HG03039 (cell line): ENCODE results near the gene LHB.

Experiments
- ATAC-seq: cut with Tn5 transposase; IDR thresholded peaks from one replicate; pipeline ENCODE4 v1.9.1; 2021; ENCODE audit warnings: mild to moderate bottlenecking, moderate library complexity; ENCODE audit not compliant: unreplicated experiment

LHB gene

GRCh38 chr19:48986211-48986610 is 30.7 kb downstream of the LHB start:
- no peak for ATAC-seq

DNA sequence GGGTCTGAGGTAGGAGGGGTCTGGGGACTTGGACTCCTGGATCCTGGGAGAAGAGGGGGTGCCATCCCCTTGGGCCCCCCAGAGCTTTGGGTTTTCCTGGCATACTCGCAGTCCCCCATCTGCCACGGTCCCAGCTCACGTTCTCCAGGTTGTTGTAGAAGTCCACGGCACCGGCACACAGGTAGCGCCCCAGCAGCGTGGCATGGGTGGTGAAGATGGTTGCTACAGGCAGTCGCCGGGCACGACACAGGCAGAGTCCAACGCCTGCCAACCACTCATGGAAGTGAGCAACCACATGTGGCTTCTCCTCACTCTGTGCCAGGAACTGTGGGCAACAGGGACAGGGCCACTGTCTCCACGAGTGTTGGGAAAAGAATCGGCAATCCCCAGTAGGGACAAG is 31.2 kb downstream of the LHB start:
- ATAC-seq: no peak

DNA sequence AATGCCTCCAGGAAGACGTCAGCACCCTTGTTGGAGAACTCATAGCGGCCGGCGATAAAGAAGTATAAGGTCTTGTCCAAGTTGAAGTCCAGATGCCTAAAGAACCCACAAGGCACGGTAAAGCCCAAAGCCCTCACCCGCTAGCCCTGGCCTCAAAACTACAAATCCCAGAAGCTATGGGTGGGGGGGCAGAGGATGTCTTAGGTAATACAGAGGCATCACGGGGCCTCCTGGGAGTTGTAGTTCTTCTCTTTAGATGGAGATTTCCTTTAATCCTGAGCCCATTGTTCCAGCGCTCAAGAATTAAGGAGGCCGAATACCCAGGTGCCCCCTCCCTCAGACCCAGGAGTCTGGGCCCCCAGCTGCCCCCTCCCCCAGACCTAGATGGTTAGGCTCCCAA is 34.6 kb downstream of the LHB start:
- no peak for ATAC-seq

DNA sequence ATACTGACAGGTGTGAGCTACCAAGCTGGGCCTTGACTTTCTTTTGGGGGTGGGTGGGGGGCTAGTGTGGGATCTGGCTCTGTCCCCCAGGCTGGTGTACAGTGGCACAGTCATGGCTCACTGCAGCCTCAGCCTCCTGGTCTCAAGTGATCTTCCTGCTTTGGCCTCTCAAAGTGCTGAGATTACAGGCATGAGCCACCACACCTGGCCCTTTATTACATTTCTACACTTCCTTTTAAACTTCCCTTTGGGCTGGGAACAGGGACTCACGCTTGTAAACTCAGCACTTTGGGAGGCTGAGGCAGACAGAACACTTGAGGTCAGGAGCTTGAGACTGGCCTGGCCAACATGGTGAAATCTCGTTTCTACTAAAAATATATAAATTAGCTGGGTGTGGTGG is 39.8 kb downstream of the LHB start:
- ATAC-seq: no peak

DNA sequence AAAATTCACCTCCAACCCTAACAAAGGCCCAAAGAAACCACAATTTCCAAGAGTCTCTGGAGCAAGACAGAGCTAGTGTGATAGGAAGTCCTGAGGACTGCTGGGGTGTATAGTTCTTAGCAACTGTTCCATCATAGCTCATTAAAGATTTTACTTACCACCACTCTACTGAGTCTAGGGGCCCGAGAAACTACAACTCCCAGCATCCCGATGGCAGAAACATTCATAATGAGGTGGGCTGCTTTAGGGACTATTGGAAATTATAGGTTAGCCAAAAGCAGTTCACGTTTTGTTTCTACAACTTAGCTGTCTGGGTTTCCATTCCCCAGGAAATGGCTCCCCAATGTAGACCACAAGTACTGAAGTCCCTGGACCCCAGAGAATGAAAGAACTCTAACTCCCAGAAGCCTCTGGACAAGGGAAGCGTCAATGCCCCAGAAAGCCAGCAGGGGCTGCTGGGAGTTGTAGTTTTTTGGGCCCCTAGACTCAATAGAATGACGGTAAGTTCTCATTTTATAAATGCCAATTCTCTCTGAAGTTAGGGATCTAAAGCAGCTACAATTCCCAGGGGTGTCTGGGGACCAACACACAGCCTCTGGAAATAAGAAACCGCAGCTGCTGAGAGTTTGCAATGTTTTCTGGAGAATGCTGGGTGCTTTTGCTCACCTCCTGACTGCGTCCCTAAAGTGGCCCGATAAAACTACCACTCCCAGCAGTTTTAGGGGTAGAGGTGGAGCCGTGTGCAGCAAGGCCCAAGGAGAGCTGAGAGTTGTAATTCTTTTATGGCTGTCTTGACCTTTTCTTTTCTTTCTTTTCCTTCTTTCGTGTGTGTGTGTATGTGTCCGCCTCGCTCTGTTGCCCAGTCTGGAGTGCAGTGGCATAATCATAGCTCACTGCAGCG is 40.7 kb downstream of the LHB start:
- no peak for ATAC-seq

DNA sequence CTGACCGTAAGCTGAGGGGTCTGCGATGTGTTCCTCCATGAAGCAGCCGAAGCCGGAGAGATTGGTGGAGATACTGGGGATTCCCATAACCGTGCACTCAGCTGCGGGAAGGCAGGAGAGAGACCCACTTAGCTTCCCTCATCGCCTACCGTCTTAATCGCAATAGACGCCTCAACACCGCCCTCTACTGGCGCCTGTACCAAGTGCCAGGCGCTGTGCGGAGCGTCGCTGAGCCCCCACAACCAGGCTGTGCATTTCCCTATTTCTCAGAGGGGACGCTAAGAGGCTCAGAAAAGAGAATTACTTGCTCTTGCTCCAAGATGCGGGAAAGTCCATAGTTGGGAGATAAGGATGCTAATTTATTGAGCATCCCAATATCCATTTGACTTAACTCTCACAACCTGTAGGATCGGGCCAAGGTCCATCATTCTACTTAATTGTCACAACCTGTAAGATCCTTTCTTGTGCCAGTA is 45.9 kb downstream of the LHB start:
- ATAC-seq: no peak

GRCh38 chr19:48970139-48970766 is 46.6 kb downstream of the LHB start:
- ATAC-seq: no peak

GRCh38 chr19:48969276-48970138 is 47.4 kb downstream of the LHB start:
- no peak for ATAC-seq

DNA sequence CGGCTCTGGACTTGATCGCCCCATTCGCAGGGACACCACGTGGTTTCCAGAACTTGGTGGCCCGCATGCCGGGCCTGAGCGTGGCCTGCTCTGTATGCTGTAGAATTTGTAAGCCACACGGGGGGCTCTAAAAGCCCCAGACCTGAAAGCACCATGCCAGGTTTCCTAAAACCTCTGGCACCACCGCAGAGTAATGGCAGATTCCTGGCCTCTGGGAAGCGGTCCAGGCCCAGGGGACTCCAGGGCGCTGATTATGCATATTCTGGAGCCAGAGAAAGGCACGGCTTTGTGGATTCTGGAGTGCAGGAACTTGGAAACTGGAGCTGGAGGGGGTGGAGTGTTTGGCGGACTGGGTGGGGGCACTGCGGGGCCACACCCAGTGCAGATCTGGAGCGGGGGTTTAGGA is 48.1 kb downstream of the LHB start:
- no peak for ATAC-seq

- no peak for ATAC-seq
Measured at GRCh38 chr19:48968179-48968661, 48.7 kb downstream of the LHB start.

GRCh38 chr19:48967346-48968178 is 49.3 kb downstream of the LHB start:
- ATAC-seq: no peak

GRCh38 chr19:48966541-48967345 is 50.1 kb downstream of the LHB start:
- no peak for ATAC-seq
